HCT116 (cell line): ENCODE data around the gene SERP1. TPM values are rescaled to one million over a fixed set of nuclear protein-coding genes. Genes with fewer than 3 reads are reported as not detected.

ENCODE experiments used
- ATAC-seq: fragments of 200-7000 bp; cut with Tn5 transposase; 2 replicates; pipeline ENCODE4 v1.9.1; 2020; ENCODE audit warnings: mild to moderate bottlenecking, moderate library complexity
- BruUV-seq: library from RNA; stranded (reverse); fragments of 400-500 nt; replicated peaks from 2 replicates; lab custom pipeline; 2021; lab: Mats Ljungman, UMichigan
- CTCF ChIA-PET: fragments of 300-600 bp; sonication (Branson Sonifier 250); formaldehyde crosslinking; loops from one replicate; lab custom pipeline; 2021; ENCODE audit warnings: antibody characterized with exemption; lab: Charles Lee
- POLR2A ChIA-PET: fragments of 300-600, 350-600 bp; sonication (Branson Sonifier 250); formaldehyde crosslinking; loops from one replicate; lab custom pipeline; 2021; ENCODE audit warnings: antibody characterized with exemption; lab: Charles Lee
- RAD21 ChIA-PET, 2 experiments: fragments of 300-600 bp; sonication (Branson Sonifier 250); formaldehyde crosslinking; loops; one replicate each; lab custom pipeline; 2023; ENCODE audit warnings: low total read pairs in 2 of 2; ENCODE audit not compliant: uncharacterized antibody in 2 of 2, unreplicated experiment in 2 of 2, low non-redundant PET in 1 of 2; lab: Charles Lee
- DNase-seq: peaks from one replicate; pipeline ENCODE4 v3.0.0-alpha.2; 2010; ENCODE audit warnings: low read depth, low spot score
- H2AFZ ChIP-seq: fragments of 200-600 bp; shearing (Covaris generic), sonication (generic); 2 replicates; pipeline ENCODE4 v1.6.1; 2017; ENCODE audit warnings: low read depth, mixed run types, mixed read lengths, antibody characterized with exemption, low read length; ENCODE audit not compliant: poor library complexity, severe bottlenecking
- H3K27ac ChIP-seq: 2 replicates; pipeline ENCODE4 v1.5.1; 2012; ENCODE audit warnings: low read depth, low read length
- H3K27me3 ChIP-seq: fragments of 200-600 bp; sonication (generic); 2 replicates; pipeline ENCODE4 v1.6.1; 2016; ENCODE audit warnings: mixed run types, low read length, mixed read lengths; ENCODE audit not compliant: insufficient read depth
- H3K36me3 ChIP-seq, 2 experiments: fragments of 200-500 bp in 1 of 2; fragments of 200-600 bp in 1 of 2; sonication (Bioruptor generic) in 1 of 2; sonication (generic) in 1 of 2; 2 replicates each; pipeline versions ENCODE4 v1.5.1 to v1.6.1; 2014 to 2016; ENCODE audit warnings: low read length in 2 of 2, inconsistent platforms in 1 of 2, mixed read lengths in 1 of 2, mixed run types in 1 of 2; ENCODE audit not compliant: insufficient read depth in 2 of 2, control insufficient read depth in 1 of 2
- H3K4me1 ChIP-seq, 2 experiments: fragments of 200-600 bp in 1 of 2; sonication (generic) in 1 of 2; 2 replicates each; pipeline versions ENCODE4 v1.5.1 to v1.6.1; 2012 to 2017; ENCODE audit warnings: low read length in 2 of 2, inconsistent platforms in 1 of 2, mild to moderate bottlenecking in 1 of 2, mixed read lengths in 1 of 2, mixed run types in 1 of 2, moderate library complexity in 1 of 2; ENCODE audit not compliant: insufficient read depth in 2 of 2, control insufficient read depth in 1 of 2
- H3K4me2 ChIP-seq: fragments of 200-600 bp; sonication (generic); 2 replicates; pipeline ENCODE4 v1.6.1; 2017; ENCODE audit warnings: mixed run types, low read length, mixed read lengths
- H3K4me3 ChIP-seq, 2 experiments: fragments of 200-600 bp in 1 of 2; sonication (generic) in 1 of 2; replicated peaks in 1 of 2; 2 replicates each; pipeline ENCODE4 v1.5.1; 2011 to 2016; ENCODE audit warnings: low read length in 2 of 2, control low read depth in 1 of 2, low read depth in 1 of 2, mild to moderate bottlenecking in 1 of 2, mixed read lengths in 1 of 2, mixed run types in 1 of 2
- H3K79me2 ChIP-seq: fragments of 200-600 bp; sonication (generic); 2 replicates; pipeline ENCODE4 v1.6.1; 2017; ENCODE audit warnings: mild to moderate bottlenecking, mixed run types, low read length, moderate library complexity, mixed read lengths; ENCODE audit not compliant: insufficient read depth
- H3K9ac ChIP-seq: fragments of 200-600 bp; sonication (generic); 2 replicates; pipeline ENCODE4 v1.6.1; 2016; ENCODE audit warnings: low read length, mixed read lengths
- H3K9me2 ChIP-seq: fragments of 200-600 bp; sonication (generic), shearing (Covaris generic); 2 replicates; pipeline ENCODE4 v1.6.1; 2017; ENCODE audit warnings: mixed run types, mild to moderate bottlenecking, moderate library complexity; ENCODE audit not compliant: insufficient read depth
- H3K9me3 ChIP-seq, 2 experiments: fragments of 200-500 bp in 1 of 2; fragments of 200-600 bp in 1 of 2; sonication (Bioruptor generic) in 1 of 2; sonication (generic) in 1 of 2; 2 replicates each; pipeline ENCODE4 v1.6.1; 2014 to 2017; ENCODE audit warnings: low read length in 2 of 2, mixed read lengths in 2 of 2, inconsistent platforms in 1 of 2, low read depth in 1 of 2, mild to moderate bottlenecking in 1 of 2, mixed run types in 1 of 2, moderate library complexity in 1 of 2; ENCODE audit not compliant: control insufficient read depth in 1 of 2, insufficient read depth in 1 of 2
- H4K20me1 ChIP-seq: fragments of 200-600 bp; sonication (generic), shearing (Covaris generic); 2 replicates; pipeline ENCODE4 v1.6.1; 2017; ENCODE audit warnings: mixed run types, mild to moderate bottlenecking, moderate library complexity; ENCODE audit not compliant: insufficient read depth
- CBX3 ChIP-seq: IDR thresholded peaks from 2 replicates; pipeline ENCODE4 v1.6.1; 2012; ENCODE audit warnings: low read depth
- CEBPB ChIP-seq: IDR thresholded peaks from 2 replicates; pipeline ENCODE4 v1.6.1; 2012; ENCODE audit warnings: low read depth
- CTCF ChIP-seq, 3 experiments: fragments of 200-600 bp in 1 of 3; sonication (generic) in 1 of 3; IDR thresholded peaks in 2 of 3; conservative IDR thresholded peaks in 1 of 3; 2 replicates each; pipeline ENCODE4 v1.5.1; 2012 to 2017; ENCODE audit warnings: low read depth in 2 of 3, low read length in 2 of 3, antibody characterized with exemption in 1 of 3, borderline replicate concordance in 1 of 3, control low read depth in 1 of 3, mild to moderate bottlenecking in 1 of 3, mixed read lengths in 1 of 3, mixed run types in 1 of 3, moderate library complexity in 1 of 3; ENCODE audit not compliant: insufficient read depth in 1 of 3
- ELF1 ChIP-seq: IDR thresholded peaks from 2 replicates; pipeline ENCODE4 v1.6.1; 2012; ENCODE audit warnings: low read depth, borderline replicate concordance
- EZH2phosphoT487 ChIP-seq: fragments of 200-600 bp; IDR thresholded peaks from 2 replicates; pipeline ENCODE4 v1.6.1; 2018; ENCODE audit warnings: antibody characterized with exemption, borderline replicate concordance
- MAX ChIP-seq: IDR thresholded peaks from 2 replicates; pipeline ENCODE4 v1.6.1; 2012
- POLR2AphosphoS5 ChIP-seq: IDR thresholded peaks from 2 replicates; pipeline ENCODE4 v1.6.1; 2011; ENCODE audit warnings: mild to moderate bottlenecking, low read depth, low read length, moderate library complexity
- SIN3A ChIP-seq: IDR thresholded peaks from 2 replicates; pipeline ENCODE4 v1.6.1; 2012; ENCODE audit warnings: low read depth
- SP1 ChIP-seq: IDR thresholded peaks from 2 replicates; pipeline ENCODE4 v1.6.1; 2012; ENCODE audit warnings: low read depth
- SRF ChIP-seq: IDR thresholded peaks from 2 replicates; pipeline ENCODE4 v1.6.1; 2012; ENCODE audit warnings: low read depth
- YY1 ChIP-seq: IDR thresholded peaks from 2 replicates; pipeline ENCODE4 v1.6.1; 2011; ENCODE audit warnings: low read length, low read depth, moderate library complexity, mild to moderate bottlenecking; ENCODE audit not compliant: insufficient replicate concordance; ENCODE audit errors: extremely low read depth
- ZBTB33 ChIP-seq: IDR thresholded peaks from 2 replicates; pipeline ENCODE4 v1.6.1; 2011; ENCODE audit warnings: mild to moderate bottlenecking, low read length, moderate library complexity; ENCODE audit not compliant: insufficient replicate concordance; ENCODE audit errors: extremely low read depth
- intact Hi-C: fragments of 100-400 bp; cut with micrococcal nuclease; formaldehyde crosslinking; loops from 2 replicates; pipeline ENCODE4 v1.10.0; 2022
- total RNA-seq: library from RNA; stranded (reverse); gene quantifications from one replicate; pipeline ENCODE4 v1.2.1, GENCODE V29; 2021; ENCODE audit not compliant: unreplicated experiment

Gene SERP1
- total RNA-seq, 1 experiment from 2014 or later, result 69.1 TPM

- no peak for TF ChIP-seq ZBTB33
Measured at GRCh38 chr3:150538324-150539208, 7.7 kb downstream of the SERP1 start (continued).

- no peaks in the 10 kb centered on the region for H3K4me1 ChIP-seq
- H3K4me3 ChIP-seq, result no peak overlapping the region
- no peaks in the 10 kb centered on the region for H3K36me3 ChIP-seq
- RAD21 ChIA-PET, result no interaction called here
- POLR2A ChIA-PET, result no interaction called here
- no peaks in the 10 kb centered on the region for H4K20me1 ChIP-seq
- no peaks in the 10 kb centered on the region for H3K9me3 ChIP-seq
- no peak overlapping the region for H3K4me2 ChIP-seq
- H3K27ac ChIP-seq, result no peak overlapping the region
- H3K79me2 ChIP-seq, result no peaks in the 10 kb centered on the region
- no peak overlapping the region for H3K9ac ChIP-seq
- H3K27me3 ChIP-seq, result no peaks in the 10 kb centered on the region
- no TSS peak for BruUV-seq
- no peaks in the 10 kb centered on the region for H3K9me2 ChIP-seq
- intact Hi-C loops, result no loop called here
- TF ChIP-seq ELF1 (no peak), CEBPB (no peak), SIN3A (no peak), EZH2phosphoT487 (no peak), SP1 (no peak), POLR2AphosphoS5 (no peak), SRF (no peak), CTCF (IDR thresholded peaks at IDR 0.05 in 2 of 3, conservative IDR thresholded peaks at IDR 0.05 in 1 of 3; ENCODE audit: borderline replicate concordance in 1 of 3, insufficient read depth in 1 of 3, low read depth in 2 of 3, low read length in 2 of 3) (no peak), CBX3 (no peak), YY1 (no peak), MAX (no peak)
- CTCF ChIA-PET, result no interaction called here
- no peak for ATAC-seq
- H2AFZ ChIP-seq, result no peak overlapping the region
- DNase-seq, result no peak
Measured at GRCh38 chr3:150535204-150535603, 11.1 kb downstream of the SERP1 start.
